Stomach (tissue), 9 donors: ENCODE data around the gene C1QTNF12. TPM values are rescaled to one million over a fixed set of nuclear protein-coding genes. Genes with fewer than 3 reads are reported as not detected.

Experiments
- DNase-seq, 2 donors: peaks; one replicate each; pipeline versions ENCODE4 v3.0.0 to v3.0.0-alpha.2; 2013 to 2019
- H3K27ac ChIP-seq, 5 donors: fragments of 200-600 bp in 4 of 5; sonication (generic) in 4 of 5; one replicate each; pipeline ENCODE4 v1.5.1; 2013 to 2019; ENCODE audit warnings: mild to moderate bottlenecking in 1 of 5, moderate library complexity in 1 of 5
- H3K27me3 ChIP-seq, 3 donors: fragments of 200-600 bp; sonication (generic); one replicate each; pipeline ENCODE4 v1.5.1; 2017 to 2019; ENCODE audit warnings: mixed run types in 1 of 3
- H3K36me3 ChIP-seq, 4 donors: fragments of 200-600 bp; sonication (generic); 1 replicate in 3 of 4; 2 replicates in 1 of 4; pipeline ENCODE4 v1.5.1; 2016 to 2019
- H3K4me1 ChIP-seq, 4 donors: fragments of 200-600 bp; sonication (generic); one replicate each; pipeline ENCODE4 v1.5.1; 2016 to 2019
- H3K4me3 ChIP-seq, 4 donors: fragments of 200-600 bp; sonication (generic) in 3 of 4; one replicate each; pipeline ENCODE4 v1.5.1; 2016 to 2019; ENCODE audit warnings: mild to moderate bottlenecking in 1 of 4
- H3K9me3 ChIP-seq, 4 donors: fragments of 200-600 bp; sonication (generic); one replicate each; pipeline ENCODE4 v1.5.1; 2016 to 2019
- CTCF ChIP-seq, 7 experiments: fragments of 450-650 bp in 4 of 7; fragments of 200-600 bp in 3 of 7; sonication (generic) in 3 of 7; IDR thresholded peaks; one replicate each; pipeline ENCODE4 v1.5.1; 2016 to 2019; ENCODE audit warnings: antibody characterized with exemption in 7 of 7, control low read depth in 2 of 7, mild to moderate bottlenecking in 1 of 7
- EP300 ChIP-seq: sonication (generic); formaldehyde crosslinking; IDR thresholded peaks from one replicate; pipeline ENCODE4 v1.6.1; 2017; ENCODE audit warnings: antibody characterized with exemption
- POLR2A ChIP-seq, 4 donors: fragments of 450-650 bp; IDR thresholded peaks; one replicate each; pipeline ENCODE4 v1.6.1; 2016; ENCODE audit warnings: antibody characterized with exemption in 4 of 4, control low read depth in 2 of 4, mild to moderate bottlenecking in 1 of 4, moderate library complexity in 1 of 4
- POLR2AphosphoS5 ChIP-seq, 3 donors: sonication (generic); formaldehyde crosslinking; IDR thresholded peaks; one replicate each; pipeline ENCODE4 v1.6.1; 2016; ENCODE audit warnings: antibody characterized with exemption in 3 of 3
- whole genome bisulfite sequencing, 5 donors: extraction: QIAGEN DNeasy Blood & Tissue Kit in 3 of 5; methylation state at CpG; one replicate each; pipeline versions ENCODE4 v1.1.5 to v1.1.7; 2013 to 2018; 5-methylcytosine and 5-hydroxymethylcytosine counted together
- intact Hi-C: fragments of 100-400 bp; cut with DNase I; formaldehyde crosslinking; loops from one replicate; pipeline ENCODE4 v1.15.1; 2023; ENCODE audit warnings: low total_unique reads
- polyA plus RNA-seq, 3 donors: library from polyadenylated mRNA; stranded (reverse); fragments of 200-250 nt; gene quantifications; one replicate each; pipeline ENCODE4 v1.2.3, GENCODE V29; 2013
- total RNA-seq, 5 donors: library from RNA; depleted of rRNA; stranded (reverse); fragments of >200 nt; gene quantifications; one replicate each; pipeline versions ENCODE4 v1.1.0 to v1.2.3, GENCODE V29; 2014 to 2016
- donor health status: healthy with polysubstance abuse.
- donor health status: Bipolar disorder and iron deficiency.
- donor health status: healthy.

The C1QTNF12 gene
- total and polyA plus RNA-seq, 8 donors, result 1.5 to 21.3 (median 2.9) TPM; not detected in 2

GRCh38 chr1:1200876-1201810 is 45.4 kb downstream of the C1QTNF12 start:
- TF ChIP-seq EP300, result no peak
- TF ChIP-seq POLR2AphosphoS5 (IDR thresholded peaks at IDR 0.05), result peak in 1 of 3 donors; percentile 13
- DNase-seq, result peak; percentile 49 to 87
- Histone ChIP-seq H3K4me3 (peak overlapping the region; percentile 47 to 53 (median 50)), H3K36me3 (no peaks in the 10 kb centered on the region), H3K9me3 (no peaks in the 10 kb centered on the region), H3K4me1 (peaks cover 13 to 24% (median 17%) of the 10 kb centered on the region in 4 donors), H3K27me3 (peaks cover 3 to 63% (median 42%) of the 10 kb centered on the region in 3 donors), H3K27ac (peak overlapping the region in 3 of 5 donors; percentile 6 to 60 (median 9))
- WGBS, 5 donors, result 1 to 9% (median 2%) methylated on average over 13 to 109 of the region's 109 CpGs
- intact Hi-C loops, result no loop called here

- peaks cover 10 to 15% (median 11%) of the 10 kb centered on the region in 4 donors for H3K4me1 ChIP-seq
- no peaks in the 10 kb centered on the region for H3K36me3 ChIP-seq
- TF ChIP-seq CTCF (IDR thresholded peaks at IDR 0.05) (no peak), POLR2AphosphoS5 (IDR thresholded peaks at IDR 0.05) (no peak), POLR2A (IDR thresholded peaks at IDR 0.05) (no peak), EP300 (no peak)
- peak overlapping the region in 1 of 5 donors; percentile 60 for H3K27ac ChIP-seq
- peak overlapping the region in 3 of 4 donors; percentile 48 to 53 (median 51) for H3K4me3 ChIP-seq
- DNase-seq, result no peak
- H3K27me3 ChIP-seq, result peaks cover 3 to 54% (median 33%) of the 10 kb centered on the region in 3 donors
- WGBS, 5 donors, result 75 to 81% (median 78%) methylated on average over 20 to 31 of the region's 31 CpGs
- peaks cover 0 to under 1% (median 0%) of the 10 kb centered on the region in 4 donors for H3K9me3 ChIP-seq
- intact Hi-C loops, result no loop called here
Measured at GRCh38 chr1:1199961-1200875, 46.3 kb downstream of the C1QTNF12 start.

DNA sequence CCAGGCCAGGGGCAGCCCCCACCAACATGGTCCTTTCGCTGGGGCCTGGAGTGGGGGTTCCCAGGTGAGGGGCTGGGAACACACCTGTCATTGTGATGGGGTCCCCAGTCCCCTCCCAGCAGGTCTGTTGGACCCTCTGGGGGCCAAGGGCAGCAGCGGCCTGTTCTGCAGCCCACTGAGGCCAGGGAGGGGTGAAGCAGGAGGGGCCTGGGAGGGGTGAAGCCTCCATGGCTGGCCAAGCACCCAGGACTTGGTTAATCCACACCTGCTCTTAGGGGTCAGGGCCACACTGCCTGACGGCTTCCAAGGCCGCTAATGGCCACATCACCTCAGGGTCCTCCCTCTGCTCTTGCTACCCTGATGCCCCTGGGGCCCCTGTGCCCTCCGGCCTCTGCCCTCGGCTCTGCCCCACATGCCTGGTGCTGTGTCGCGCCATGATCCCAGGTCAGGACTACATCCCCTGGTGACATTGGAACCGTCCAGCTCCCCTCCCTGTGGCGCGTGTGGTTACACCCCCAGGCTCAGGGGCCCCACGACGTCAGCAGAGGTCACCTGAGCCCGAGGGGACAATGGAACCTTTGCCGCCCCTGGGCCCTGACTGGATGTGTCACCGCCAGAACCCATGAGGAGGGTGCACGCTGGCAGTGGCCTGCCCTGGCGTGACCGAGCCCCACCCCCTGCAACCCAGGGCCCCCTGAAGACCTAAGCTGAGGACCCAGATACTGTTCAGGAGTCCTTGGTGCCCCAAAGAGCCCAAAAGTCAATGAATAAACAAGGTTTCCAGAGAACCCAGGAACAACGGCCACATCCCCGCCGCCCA is 47.2 kb downstream of the C1QTNF12 start:
- intact Hi-C loops, result no loop called here
- 78 to 94% (median 81%) methylated on average over 3 to 22 of the region's 22 CpGs for WGBS, 5 donors
- Histone ChIP-seq H3K27ac (no peak overlapping the region), H3K4me3 (no peak overlapping the region), H3K36me3 (no peaks in the 10 kb centered on the region), H3K9me3 (peaks cover 0 to 9% (median 4%) of the 10 kb centered on the region in 4 donors), H3K4me1 (peaks cover 10 to 15% (median 11%) of the 10 kb centered on the region in 4 donors), H3K27me3 (peaks cover 3 to 45% (median 32%) of the 10 kb centered on the region in 3 donors)
- no peak for DNase-seq
- TF ChIP-seq EP300, result no peak
- no peak for TF ChIP-seq CTCF (IDR thresholded peaks at IDR 0.05)
- no peak for TF ChIP-seq POLR2AphosphoS5 (IDR thresholded peaks at IDR 0.05)
- TF ChIP-seq POLR2A (IDR thresholded peaks at IDR 0.05), result no peak

DNA sequence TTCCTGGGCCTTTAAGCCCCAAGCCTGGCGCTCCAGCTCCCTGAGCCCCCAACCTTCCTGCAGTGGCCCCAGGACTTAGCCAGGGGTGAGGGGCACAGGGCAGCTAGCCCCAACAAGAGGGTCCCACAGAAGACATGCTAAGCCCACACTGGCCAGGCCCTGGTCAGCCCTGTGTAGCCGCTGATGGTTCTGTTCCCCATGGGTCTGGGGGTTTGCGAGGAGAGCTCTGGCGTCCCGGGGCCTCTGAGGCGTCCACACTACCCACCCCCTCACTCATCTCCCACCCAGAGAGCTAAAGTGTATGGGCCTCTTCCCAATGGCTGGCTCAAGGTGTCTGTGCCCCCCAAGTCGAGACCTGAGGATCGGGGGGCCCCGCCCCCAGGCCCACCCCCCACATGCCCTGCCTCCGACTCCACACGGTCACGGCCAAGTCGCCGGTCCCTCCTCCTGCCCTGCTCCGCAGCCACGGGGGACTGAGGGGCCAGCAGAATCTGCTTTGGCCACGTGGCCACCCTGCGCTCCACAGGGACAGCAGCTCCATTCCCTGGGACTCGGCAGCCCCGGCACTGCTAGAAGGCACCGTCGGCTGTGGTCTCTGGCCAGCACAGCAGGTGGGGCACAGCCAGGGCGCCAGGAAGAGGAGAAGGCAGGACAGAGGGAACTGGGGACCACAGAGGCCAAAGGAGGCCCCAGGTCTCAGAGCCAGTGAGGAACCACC is 47.9 kb downstream of the C1QTNF12 start:
- Histone ChIP-seq H3K27ac (no peak overlapping the region), H3K27me3 (peaks cover 3 to 38% (median 26%) of the 10 kb centered on the region in 3 donors), H3K9me3 (peaks cover 0 to 12% (median 5%) of the 10 kb centered on the region in 4 donors), H3K36me3 (no peaks in the 10 kb centered on the region), H3K4me3 (no peak overlapping the region), H3K4me1 (peaks cover 10 to 15% (median 11%) of the 10 kb centered on the region in 4 donors)
- no peak for TF ChIP-seq POLR2AphosphoS5 (IDR thresholded peaks at IDR 0.05)
- TF ChIP-seq EP300, result no peak
- no peak for TF ChIP-seq CTCF (IDR thresholded peaks at IDR 0.05)
- no peak for TF ChIP-seq POLR2A (IDR thresholded peaks at IDR 0.05)
- intact Hi-C loops, result no loop called here
- no peak for DNase-seq
- whole genome bisulfite sequencing, 5 donors, result 57 to 100% (median 75%) methylated on average over 1 to 23 of the region's 23 CpGs
